Activated CD4-positive, alpha-beta memory T cell treated with anti-CD3 and anti-CD28 coated beads for 36 hours (primary cell): ENCODE results near the gene MCTP2. TPM values are rescaled to one million over a fixed set of nuclear protein-coding genes. Genes with fewer than 3 reads are reported as not detected.

ENCODE experiments used
- CTCF ChIA-PET: fragments of 350-600 bp; sonication (Branson Sonifier 250); formaldehyde crosslinking; loops from one replicate; lab custom pipeline; 2021; ENCODE audit warnings: antibody characterized with exemption, inconsistent platforms; lab: Charles Lee
- POLR2A ChIA-PET: fragments of 350-600 bp; sonication (Branson Sonifier 250); formaldehyde crosslinking; loops from one replicate; lab custom pipeline; 2021; ENCODE audit warnings: antibody characterized with exemption; lab: Charles Lee
- DNase-seq: peaks from one replicate; pipeline ENCODE4 v3.0.0-alpha.2; 2020
- H3K27ac Mint-ChIP-seq: one replicate; pipeline ENCODE4 v1.8.0; 2021; ENCODE audit warnings: mixed read lengths
- H3K27me3 Mint-ChIP-seq: one replicate; pipeline ENCODE4 v1.8.0; 2021; ENCODE audit warnings: mixed read lengths
- H3K36me3 Mint-ChIP-seq: one replicate; pipeline ENCODE4 v1.8.0; 2021; ENCODE audit warnings: mixed read lengths
- H3K4me1 Mint-ChIP-seq: one replicate; pipeline ENCODE4 v1.8.0; 2021; ENCODE audit warnings: low read depth, mixed read lengths
- H3K4me3 Mint-ChIP-seq: one replicate; pipeline ENCODE4 v1.8.0; 2021; ENCODE audit warnings: mild to moderate bottlenecking, mixed read lengths
- H3K9me3 Mint-ChIP-seq: one replicate; pipeline ENCODE4 v1.8.0; 2021; ENCODE audit warnings: mixed read lengths
- intact Hi-C: fragments of 100-400 bp; cut with micrococcal nuclease; formaldehyde crosslinking; loops from one replicate; pipeline ENCODE4 v1.15.1; 2023
- total RNA-seq, 2 experiments: library from RNA; stranded (reverse); gene quantifications; one replicate each; pipeline ENCODE4 v1.2.3, GENCODE V29; 2021

The MCTP2 gene
- total RNA-seq, 2 experiments from 2014 or later = 38.5 to 41.7 TPM

- H3K27ac Mint-ChIP-seq = no peak overlapping the region
- H3K9me3 Mint-ChIP-seq = no peaks in the 10 kb centered on the region
- no peaks in the 10 kb centered on the region for H3K27me3 Mint-ChIP-seq
- intact Hi-C loops = no loop called here
- no peak overlapping the region for H3K4me3 Mint-ChIP-seq
- DNase-seq = no peak
- ChIA-PET CTCF (interaction anchor here (1.0 kb wide), 1 partner anchor 149 kb away, joined by 3 read pairs; no protein-coding TSS in a partner anchor), POLR2A (no interaction called here)
- peaks cover 15% of the 10 kb centered on the region for H3K36me3 Mint-ChIP-seq
- peaks cover 7% of the 10 kb centered on the region for H3K4me1 Mint-ChIP-seq
Measured at GRCh38 chr15:94312946-94313345, 81.6 kb downstream of the MCTP2 start.

GRCh38 chr15:94314639-94315038 lies 83.3 kb downstream of the MCTP2 start:
- Mint-ChIP-seq H3K27me3 (no peaks in the 10 kb centered on the region), H3K4me1 (peaks cover 4% of the 10 kb centered on the region), H3K27ac (no peak overlapping the region), H3K9me3 (no peaks in the 10 kb centered on the region), H3K36me3 (peaks cover 17% of the 10 kb centered on the region), H3K4me3 (no peak overlapping the region)
- CTCF ChIA-PET = interaction anchor here (1.7 kb wide), 1 partner anchor 9 kb away, joined by 8 read pairs; no protein-coding TSS in a partner anchor
- intact Hi-C loops = no loop called here
- no peak for DNase-seq
- POLR2A ChIA-PET = no interaction called here

GRCh38 chr15:94317211-94317610 lies 85.8 kb downstream of the MCTP2 start:
- intact Hi-C loops = no loop called here
- H3K4me3 Mint-ChIP-seq = no peak overlapping the region
- H3K36me3 Mint-ChIP-seq = peaks cover 21% of the 10 kb centered on the region
- CTCF ChIA-PET = interaction anchor here (3.6 kb wide), 1 partner anchor 153 kb away, joined by 24 read pairs; no protein-coding TSS in a partner anchor
- H3K27ac Mint-ChIP-seq = no peak overlapping the region
- DNase-seq = no peak
- POLR2A ChIA-PET = no interaction called here
- H3K9me3 Mint-ChIP-seq = no peaks in the 10 kb centered on the region
- peaks cover 4% of the 10 kb centered on the region for H3K4me1 Mint-ChIP-seq
- no peaks in the 10 kb centered on the region for H3K27me3 Mint-ChIP-seq

- intact Hi-C loops = loop anchor here (2.0 kb wide), 1 partner anchor 15 kb away; no protein-coding TSS in a partner anchor
- no peak for DNase-seq
- ChIA-PET POLR2A (no interaction called here), CTCF (interaction anchor here (0.6 to 8.8 kb wide), 7 partner anchors 9 to 157 kb away, joined by 3 to 309 read pairs (median 6); partner anchors contain the start of gene MCTP2)
- no peaks in the 10 kb centered on the region for H3K9me3 Mint-ChIP-seq
- peaks cover 15% of the 10 kb centered on the region for H3K36me3 Mint-ChIP-seq
- no peak overlapping the region for H3K4me3 Mint-ChIP-seq
- no peaks in the 10 kb centered on the region for H3K27me3 Mint-ChIP-seq
- H3K27ac Mint-ChIP-seq = no peak overlapping the region
- H3K4me1 Mint-ChIP-seq = peaks cover 12% of the 10 kb centered on the region
Measured at GRCh38 chr15:94322141-94322540, 90.8 kb downstream of the MCTP2 start.

- H3K36me3 Mint-ChIP-seq = peaks cover 11% of the 10 kb centered on the region
- no peak overlapping the region for H3K27ac Mint-ChIP-seq
- CTCF ChIA-PET = interaction anchor here (0.6 to 8.8 kb wide), 23 partner anchors 9 to 1235 kb away, joined by 3 to 309 read pairs (median 5); partner anchors contain the start of gene MCTP2
- no peak for DNase-seq
- H3K9me3 Mint-ChIP-seq = no peaks in the 10 kb centered on the region
- POLR2A ChIA-PET = interaction anchor here (0.7 to 1.5 kb wide), 2 partner anchors 91 to 159 kb away, joined by 3 to 9 read pairs; no protein-coding TSS in a partner anchor
- H3K4me1 Mint-ChIP-seq = peaks cover 12% of the 10 kb centered on the region
- no peak overlapping the region for H3K4me3 Mint-ChIP-seq
- H3K27me3 Mint-ChIP-seq = no peaks in the 10 kb centered on the region
- intact Hi-C loops = loop anchor here (2.0 kb wide), 1 partner anchor 16 kb away; no protein-coding TSS in a partner anchor
Measured at GRCh38 chr15:94323076-94323475, 91.7 kb downstream of the MCTP2 start.

GRCh38 chr15:94324117-94324826 lies 92.9 kb downstream of the MCTP2 start:
- no peak overlapping the region for H3K27ac Mint-ChIP-seq
- H3K4me1 Mint-ChIP-seq = peaks cover 12% of the 10 kb centered on the region
- H3K27me3 Mint-ChIP-seq = no peaks in the 10 kb centered on the region
- H3K9me3 Mint-ChIP-seq = no peaks in the 10 kb centered on the region
- peaks cover 6% of the 10 kb centered on the region for H3K36me3 Mint-ChIP-seq
- CTCF ChIA-PET = interaction anchor here (0.6 to 8.8 kb wide), 46 partner anchors 8 to 1286 kb away, joined by 3 to 309 read pairs (median 4); partner anchors contain the start of gene MCTP2
- peak; percentile 73 for DNase-seq
- no peak overlapping the region for H3K4me3 Mint-ChIP-seq
- intact Hi-C loops = loop anchor here (1.0 kb wide), 3 partner anchors 93 to 160 kb away; partner anchors contain the start of gene MCTP2
- POLR2A ChIA-PET = interaction anchor here (0.7 to 1.5 kb wide), 2 partner anchors 17 to 160 kb away, joined by 3 to 9 read pairs; no protein-coding TSS in a partner anchor

- Mint-ChIP-seq H3K27me3 (no peaks in the 10 kb centered on the region), H3K4me1 (peaks cover 12% of the 10 kb centered on the region), H3K9me3 (no peaks in the 10 kb centered on the region), H3K27ac (no peak overlapping the region), H3K4me3 (no peak overlapping the region), H3K36me3 (peaks cover 8% of the 10 kb centered on the region)
- DNase-seq = no peak
- intact Hi-C loops = loop anchor here (1.0 kb wide), 3 partner anchors 94 to 161 kb away; partner anchors contain the start of gene MCTP2
- POLR2A ChIA-PET = no interaction called here
- CTCF ChIA-PET = interaction anchor here (0.6 to 8.8 kb wide), 33 partner anchors 9 to 1287 kb away, joined by 3 to 309 read pairs (median 4); partner anchors contain the start of gene MCTP2
Measured at GRCh38 chr15:94324835-94325767, 93.7 kb downstream of the MCTP2 start.

GRCh38 chr15:94327356-94327936 lies 96.1 kb downstream of the MCTP2 start:
- no peaks in the 10 kb centered on the region for H3K27me3 Mint-ChIP-seq
- no peaks in the 10 kb centered on the region for H3K9me3 Mint-ChIP-seq
- ChIA-PET POLR2A (no interaction called here), CTCF (interaction anchor here (0.7 to 8.8 kb wide), 5 partner anchors 10 to 168 kb away, joined by 3 to 309 read pairs (median 5); no protein-coding TSS in a partner anchor)
- H3K4me1 Mint-ChIP-seq = peaks cover 12% of the 10 kb centered on the region
- H3K4me3 Mint-ChIP-seq = no peak overlapping the region
- DNase-seq = no peak
- H3K27ac Mint-ChIP-seq = no peak overlapping the region
- intact Hi-C loops = no loop called here
- peaks cover 4% of the 10 kb centered on the region for H3K36me3 Mint-ChIP-seq

- H3K27me3 Mint-ChIP-seq = no peaks in the 10 kb centered on the region
- H3K4me1 Mint-ChIP-seq = no peaks in the 10 kb centered on the region
- H3K4me3 Mint-ChIP-seq = no peak overlapping the region
- intact Hi-C loops = no loop called here
- CTCF ChIA-PET = interaction anchor here (0.8 to 6.5 kb wide), 3 partner anchors 8 to 167 kb away, joined by 3 to 53 read pairs (median 37); no protein-coding TSS in a partner anchor
- H3K9me3 Mint-ChIP-seq = no peaks in the 10 kb centered on the region
- POLR2A ChIA-PET = no interaction called here
- DNase-seq = no peak
- peaks cover 7% of the 10 kb centered on the region for H3K36me3 Mint-ChIP-seq
- H3K27ac Mint-ChIP-seq = no peak overlapping the region
Measured at GRCh38 chr15:94331731-94332130, 100.4 kb downstream of the MCTP2 start.

- no peaks in the 10 kb centered on the region for H3K9me3 Mint-ChIP-seq
- no peak overlapping the region for H3K4me3 Mint-ChIP-seq
- intact Hi-C loops = no loop called here
- no peaks in the 10 kb centered on the region for H3K27me3 Mint-ChIP-seq
- H3K36me3 Mint-ChIP-seq = peaks cover 15% of the 10 kb centered on the region
- ChIA-PET POLR2A (no interaction called here), CTCF (interaction anchor here (1.3 to 6.5 kb wide), 3 partner anchors 12 to 171 kb away, joined by 3 to 53 read pairs (median 37); no protein-coding TSS in a partner anchor)
- no peaks in the 10 kb centered on the region for H3K4me1 Mint-ChIP-seq
- H3K27ac Mint-ChIP-seq = no peak overlapping the region
- no peak for DNase-seq
Measured at GRCh38 chr15:94335616-94336015, 104.3 kb downstream of the MCTP2 start.
